Cardiac muscle cell (in vitro differentiated cells and primary cell): ENCODE measurements around the gene ASB13. TPM values are rescaled to one million over a fixed set of nuclear protein-coding genes. Genes with fewer than 3 reads are reported as not detected.
"Not testable (repeated sequence)": the region's sequence is repeated elsewhere in the genome, so short reads cannot be mapped to it uniquely, and the experiment has no call there.

Experiments
- DNase-seq, 2 donors: peaks; one replicate each; pipeline versions ENCODE4 v3.0.0 to v3.0.0-alpha.2; 2010 to 2017; ENCODE audit warnings: low read depth in 1 of 2, low spot score in 1 of 2
- H3K27ac ChIP-seq: fragments of 200-600 bp; sonication (generic); 2 replicates; pipeline ENCODE4 v1.5.1; 2016
- H3K27me3 ChIP-seq: fragments of 200-600 bp; sonication (generic); 2 replicates; pipeline ENCODE4 v1.6.0; 2016; ENCODE audit warnings: control low read depth
- H3K36me3 ChIP-seq: fragments of 200-600 bp; sonication (generic); 2 replicates; pipeline ENCODE4 v1.5.1; 2016; ENCODE audit warnings: control low read depth
- H3K4me1 ChIP-seq: fragments of 200-600 bp; sonication (generic); 2 replicates; pipeline ENCODE4 v1.8.1; 2017; ENCODE audit warnings: low read depth, mild to moderate bottlenecking, mixed run types
- H3K4me3 ChIP-seq: fragments of 200-600 bp; sonication (generic); 2 replicates; pipeline ENCODE4 v1.5.1; 2016; ENCODE audit warnings: mild to moderate bottlenecking
- H3K9me3 ChIP-seq: fragments of 200-600 bp; sonication (generic); 2 replicates; pipeline ENCODE4 v1.5.1; 2017; ENCODE audit warnings: low read depth, mild to moderate bottlenecking, control low read depth
- polyA plus RNA-seq: library from polyadenylated mRNA; unstranded; fragments of >200 nt; fragmentation: Nextera tagmentation; extraction: Ambion mirVana; gene quantifications from 2 replicates; pipeline ENCODE4 v1.2.1, GENCODE V29; 2016
- total RNA-seq: library from RNA; depleted of rRNA; stranded (reverse); fragments of >200 nt; gene quantifications from 2 replicates; pipeline ENCODE4 v1.2.3, GENCODE V29; 2016
- TF ChIP-seq, protein P1 (sequence below): IDR thresholded peaks from 2 replicates; pipeline ENCODE4 v1.5.1; 2012; ENCODE audit warnings: low read depth, mild to moderate bottlenecking, low read length

The ASB13 gene
- total and polyA plus RNA-seq, 2 experiments from 2014 or later, result 14.4 to 20.6 TPM

DNA sequence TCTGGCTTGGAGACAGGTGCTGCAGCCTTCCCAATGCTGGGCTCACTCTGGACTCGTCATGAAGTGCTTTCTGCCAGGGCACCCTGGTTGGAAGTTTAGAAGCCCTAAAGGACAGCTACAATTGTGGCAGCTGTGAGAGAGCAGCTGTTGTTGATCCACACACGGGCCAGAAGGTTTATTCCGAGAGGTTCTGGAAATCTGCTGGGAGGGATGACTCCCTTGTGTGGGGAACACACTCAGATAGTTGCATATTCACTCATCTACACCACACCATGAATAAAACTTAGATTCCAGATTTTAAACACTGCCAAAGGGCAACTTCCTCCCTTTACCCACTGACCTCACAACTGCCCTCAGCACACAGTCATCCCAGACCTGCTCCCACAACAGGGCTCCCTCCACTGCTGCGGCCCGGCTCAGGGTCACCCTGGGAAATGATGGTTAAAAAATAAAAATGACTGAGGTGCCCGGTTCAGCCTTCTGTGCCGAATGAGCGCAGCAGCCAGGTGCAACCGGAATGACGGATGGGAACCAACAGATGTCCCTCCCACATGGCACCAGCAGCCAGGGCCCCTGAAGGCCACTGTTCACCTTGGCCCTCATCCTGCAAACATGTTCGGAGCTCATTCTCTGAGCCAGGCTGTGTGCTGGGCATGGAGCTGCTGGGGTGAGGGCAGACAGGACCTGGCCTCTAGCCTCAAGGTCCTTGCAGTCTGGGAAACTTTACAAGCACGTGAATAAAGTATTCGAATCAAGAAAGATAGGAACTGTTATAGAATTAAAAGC is 40.2 kb downstream of the ASB13 start:
- no peak for DNase-seq
- Histone ChIP-seq H3K9me3 (no peaks in the 10 kb centered on the region), H3K27me3 (no peaks in the 10 kb centered on the region), H3K27ac (no peak overlapping the region), H3K4me3 (no peak overlapping the region), H3K36me3 (no peaks in the 10 kb centered on the region), H3K4me1 (no peaks in the 10 kb centered on the region)
- TF ChIP-seq, protein P1, sequence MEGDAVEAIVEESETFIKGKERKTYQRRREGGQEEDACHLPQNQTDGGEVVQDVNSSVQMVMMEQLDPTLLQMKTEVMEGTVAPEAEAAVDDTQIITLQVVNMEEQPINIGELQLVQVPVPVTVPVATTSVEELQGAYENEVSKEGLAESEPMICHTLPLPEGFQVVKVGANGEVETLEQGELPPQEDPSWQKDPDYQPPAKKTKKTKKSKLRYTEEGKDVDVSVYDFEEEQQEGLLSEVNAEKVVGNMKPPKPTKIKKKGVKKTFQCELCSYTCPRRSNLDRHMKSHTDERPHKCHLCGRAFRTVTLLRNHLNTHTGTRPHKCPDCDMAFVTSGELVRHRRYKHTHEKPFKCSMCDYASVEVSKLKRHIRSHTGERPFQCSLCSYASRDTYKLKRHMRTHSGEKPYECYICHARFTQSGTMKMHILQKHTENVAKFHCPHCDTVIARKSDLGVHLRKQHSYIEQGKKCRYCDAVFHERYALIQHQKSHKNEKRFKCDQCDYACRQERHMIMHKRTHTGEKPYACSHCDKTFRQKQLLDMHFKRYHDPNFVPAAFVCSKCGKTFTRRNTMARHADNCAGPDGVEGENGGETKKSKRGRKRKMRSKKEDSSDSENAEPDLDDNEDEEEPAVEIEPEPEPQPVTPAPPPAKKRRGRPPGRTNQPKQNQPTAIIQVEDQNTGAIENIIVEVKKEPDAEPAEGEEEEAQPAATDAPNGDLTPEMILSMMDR, result no peak

DNA sequence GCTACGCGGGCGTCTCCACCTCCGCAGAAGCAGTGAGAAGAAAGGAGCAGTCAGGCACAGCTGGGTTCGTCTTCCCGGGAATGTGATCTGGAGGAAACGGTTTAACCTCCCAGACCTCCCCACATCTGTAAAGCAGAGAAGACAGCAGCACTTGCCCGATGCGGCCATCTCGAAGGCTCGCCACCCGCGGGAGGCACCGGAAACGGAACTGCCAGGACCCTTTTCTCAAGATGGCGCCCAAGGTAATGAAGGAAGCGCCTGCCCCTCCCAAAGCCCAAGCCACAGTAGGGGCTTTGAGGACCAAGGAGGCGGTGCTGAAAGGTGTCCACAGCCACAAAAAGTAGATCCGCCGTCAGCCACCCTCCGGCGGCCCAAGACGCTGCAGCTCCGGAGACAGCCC is 41.7 kb downstream of the ASB13 start:
- Histone ChIP-seq H3K27ac (no peak overlapping the region), H3K36me3 (no peaks in the 10 kb centered on the region), H3K4me1 (no peaks in the 10 kb centered on the region), H3K27me3 (no peaks in the 10 kb centered on the region), H3K9me3 (no peaks in the 10 kb centered on the region), H3K4me3 (no peak overlapping the region)
- no peak for DNase-seq
- TF ChIP-seq, protein P1, result no peak

DNA sequence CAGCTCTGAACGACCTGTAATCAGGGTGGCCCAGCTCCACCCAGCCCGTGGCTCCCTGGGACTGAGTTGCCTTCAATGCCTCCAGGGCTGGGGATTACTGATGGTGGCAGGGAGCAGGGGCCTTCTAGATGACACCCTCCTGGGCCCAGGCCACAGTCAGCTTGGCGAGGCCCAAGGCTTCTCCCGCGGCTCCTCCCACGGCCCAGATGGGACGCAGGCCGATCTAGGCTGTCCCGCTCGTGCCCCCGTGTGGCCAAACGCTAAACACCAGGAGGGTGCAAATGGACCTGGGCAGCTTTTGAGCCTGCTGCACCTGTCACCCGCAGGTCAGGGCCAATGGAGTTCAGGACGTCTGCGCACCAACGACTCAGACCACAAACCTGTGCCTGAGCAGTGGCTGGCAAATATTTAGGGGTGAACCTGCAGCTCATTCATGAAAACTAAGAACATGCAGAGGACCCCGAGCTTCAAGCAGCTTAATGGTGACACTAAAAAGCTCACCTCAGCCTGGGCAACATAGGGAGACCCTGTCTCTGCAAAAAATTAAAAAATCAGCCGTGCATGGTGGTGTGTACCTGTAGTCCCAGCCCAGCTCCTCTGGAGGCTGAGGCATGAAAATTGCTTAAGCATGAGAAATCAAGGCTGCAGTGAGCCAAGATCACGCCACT is 43.2 kb downstream of the ASB13 start:
- H3K36me3 ChIP-seq, result no peaks in the 10 kb centered on the region
- TF ChIP-seq, protein P1, result peak; percentile 92
- peaks cover 10% of the 10 kb centered on the region for H3K4me1 ChIP-seq
- no peaks in the 10 kb centered on the region for H3K27me3 ChIP-seq
- no peak overlapping the region for H3K27ac ChIP-seq
- DNase-seq, result peak; percentile 88 to 92
- no peak overlapping the region for H3K4me3 ChIP-seq
- H3K9me3 ChIP-seq, result no peaks in the 10 kb centered on the region

DNA sequence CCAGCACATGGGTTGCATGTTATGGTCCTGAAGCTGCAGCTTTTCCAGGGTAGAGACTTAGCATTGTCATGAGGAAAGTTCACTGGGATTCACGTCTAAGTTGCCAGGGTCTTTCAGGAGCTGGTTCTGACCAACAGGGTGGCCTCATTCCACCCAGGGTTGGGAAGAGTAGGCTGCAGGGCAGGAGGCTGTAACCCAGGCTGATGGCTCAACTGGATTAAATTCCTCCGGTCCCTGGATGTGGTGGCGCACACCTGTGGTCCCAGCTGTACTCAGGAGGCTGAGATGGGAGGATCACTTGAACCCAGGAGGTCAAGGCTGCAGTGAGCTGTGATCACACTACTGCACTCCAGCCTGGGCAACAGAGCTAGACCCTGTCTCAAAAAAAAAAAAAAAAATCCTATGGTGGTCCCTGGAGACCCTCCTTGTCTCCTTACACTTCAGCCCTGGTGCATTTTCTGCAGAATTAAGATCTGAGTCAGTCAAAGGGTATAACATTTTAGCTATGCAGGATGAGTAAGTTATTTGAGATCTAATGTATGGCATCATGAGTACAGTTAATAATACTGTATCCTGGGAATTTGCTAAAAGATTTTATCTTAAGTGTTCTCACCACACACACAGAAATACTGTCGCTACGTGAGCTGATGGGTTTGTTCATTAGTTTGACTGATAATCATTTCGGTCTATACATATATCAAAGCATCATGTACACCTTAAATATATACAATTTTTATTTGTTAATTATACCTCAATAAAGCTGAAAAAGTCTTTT is 44.0 kb downstream of the ASB13 start:
- DNase-seq, result no peak

DNA sequence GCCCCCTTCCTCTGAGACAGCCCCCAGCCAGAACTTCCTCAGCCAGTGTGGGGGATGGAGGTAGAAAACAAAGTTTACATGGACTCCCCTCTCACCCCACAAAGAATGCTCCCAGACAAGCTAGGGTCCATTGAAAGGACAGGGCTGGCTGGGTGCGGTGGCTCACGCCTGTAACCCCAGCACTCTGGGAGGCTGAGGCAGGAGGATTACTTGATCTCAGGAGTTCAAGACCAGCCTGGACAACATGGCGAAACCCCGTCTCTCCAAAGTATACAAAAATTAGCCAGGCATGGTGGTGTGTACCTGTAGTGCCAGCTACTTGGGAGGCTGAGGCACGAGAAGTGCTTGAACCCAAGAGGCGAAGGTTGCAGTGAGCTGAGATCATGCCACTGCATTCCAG is 45.0 kb downstream of the ASB13 start:
- H3K36me3 ChIP-seq, H3K27ac ChIP-seq, H3K4me3 ChIP-seq, DNase-seq, H3K9me3 ChIP-seq, H3K27me3 ChIP-seq, H3K4me1 ChIP-seq: not testable (repeated sequence)

More for the DNA sequence above, 44.0 kb downstream of the ASB13 start:
- no peaks in the 10 kb centered on the region for H3K27me3 ChIP-seq
- H3K27ac ChIP-seq, result no peak overlapping the region
- H3K4me1 ChIP-seq, result peaks cover 10% of the 10 kb centered on the region
- H3K9me3 ChIP-seq, result no peaks in the 10 kb centered on the region
- no peaks in the 10 kb centered on the region for H3K36me3 ChIP-seq
- H3K4me3 ChIP-seq, result no peak overlapping the region
- TF ChIP-seq, protein P1, result no peak
